HG03175 (cell line): ENCODE data around the gene CACHD1.
"Not testable (repeated sequence)": the region's sequence is repeated elsewhere in the genome, so short reads cannot be mapped to it uniquely, and the experiment has no call there.

Source experiments
- ATAC-seq: cut with Tn5 transposase; IDR thresholded peaks from one replicate; pipeline ENCODE4 v1.9.1; 2021; ENCODE audit warnings: mild to moderate bottlenecking, moderate library complexity; ENCODE audit not compliant: unreplicated experiment

Gene CACHD1

DNA sequence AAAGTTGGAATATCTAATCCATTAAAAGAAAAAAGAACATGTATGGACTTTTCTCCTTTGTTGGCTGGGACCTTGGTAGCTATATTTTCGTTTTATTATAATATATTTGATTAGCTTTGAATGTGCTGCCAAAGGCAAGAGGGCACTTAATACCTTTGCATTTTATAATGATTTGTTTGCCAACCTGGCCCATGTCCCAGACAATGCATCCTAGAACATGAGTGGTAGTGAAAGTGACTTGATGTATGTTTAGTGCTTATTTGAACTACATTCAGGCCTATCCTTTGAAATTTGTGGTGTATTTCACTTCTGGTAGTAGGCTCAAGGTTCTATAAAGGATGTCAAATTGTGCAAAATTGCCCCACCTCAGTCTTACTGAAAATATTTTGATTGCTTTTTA is 25.9 kb downstream of the CACHD1 start:
- no peak for ATAC-seq

DNA sequence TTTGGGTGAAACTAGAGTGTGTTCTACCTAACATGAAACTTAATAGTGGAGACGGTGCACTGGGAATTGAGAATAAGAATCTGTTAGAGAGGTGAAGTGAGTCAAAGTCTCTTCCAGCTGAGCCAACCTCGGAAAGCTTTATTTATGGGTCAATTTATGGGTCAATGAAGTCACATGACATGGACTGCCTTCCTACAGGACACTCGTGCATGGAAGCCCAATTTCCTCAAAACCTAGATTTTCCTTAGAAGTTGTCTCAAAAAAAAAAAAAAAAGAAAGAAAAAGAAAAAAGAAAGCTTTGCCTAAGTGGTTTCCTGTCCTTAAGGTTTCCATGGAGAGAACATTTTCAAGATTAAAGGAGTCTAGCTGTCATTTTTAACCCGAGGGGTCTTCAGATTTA is 26.7 kb downstream of the CACHD1 start:
- ATAC-seq: no peak

DNA sequence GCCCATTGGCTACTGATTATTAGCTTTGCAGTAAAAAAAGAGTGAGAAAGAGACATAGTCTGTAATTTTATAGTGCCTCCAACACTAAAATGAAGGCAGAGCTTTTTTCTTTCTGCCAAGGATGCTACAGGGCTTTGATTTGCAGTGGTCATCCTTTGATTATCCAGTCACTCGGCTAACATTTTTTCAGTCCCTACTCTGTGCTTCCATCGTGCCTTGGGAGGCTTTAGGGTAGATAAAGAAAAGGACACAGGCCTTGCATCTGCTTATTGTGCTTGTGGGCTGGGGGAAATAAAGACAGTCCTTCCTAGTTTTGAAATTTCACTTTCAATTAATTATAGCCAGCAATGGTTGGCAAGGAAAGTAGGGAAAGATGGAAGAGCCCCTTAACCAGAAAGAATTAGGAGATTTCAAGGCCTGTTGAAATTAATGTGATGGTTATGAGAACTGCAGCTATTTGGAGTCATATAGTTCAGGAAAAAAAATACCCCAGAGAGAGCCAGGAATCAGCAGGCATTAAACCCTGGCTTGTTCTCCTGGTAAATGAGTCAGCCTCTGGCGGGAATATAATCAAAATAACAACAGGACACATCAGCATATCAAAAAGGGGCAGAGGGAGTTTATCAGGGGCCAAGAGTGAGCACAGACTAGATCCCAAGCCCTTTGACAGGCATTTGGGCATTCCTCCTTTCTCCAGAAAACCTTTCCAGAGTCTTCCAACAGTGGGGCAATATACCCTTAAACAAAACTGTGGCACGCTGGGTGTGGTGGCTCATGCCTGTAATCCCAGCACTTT is 27.4 kb downstream of the CACHD1 start:
- no peak for ATAC-seq

- no peak for ATAC-seq
Observed at GRCh38 chr1:64498325-64498724, 28.4 kb downstream of the CACHD1 start.

DNA sequence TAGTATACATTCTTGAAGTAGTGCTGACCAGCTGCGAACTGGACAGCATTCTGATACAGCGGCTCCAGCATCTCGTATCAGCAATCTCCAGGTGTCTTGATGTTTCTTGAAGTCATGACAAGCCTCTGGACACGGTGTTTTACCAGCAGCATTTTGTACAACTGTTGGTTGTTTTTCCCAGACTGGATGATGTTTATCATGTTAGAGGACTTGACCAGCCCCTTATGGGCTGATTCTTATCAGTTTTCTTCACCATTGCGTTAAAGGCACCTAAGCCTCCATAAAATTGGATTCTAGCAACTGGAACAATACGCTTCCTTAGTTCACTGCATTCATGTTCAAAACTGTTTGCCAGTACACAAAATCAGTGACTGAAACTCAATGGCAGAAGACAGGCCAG is 29.1 kb downstream of the CACHD1 start:
- no peak for ATAC-seq

- no peak for ATAC-seq
Observed at GRCh38 chr1:64499966-64500365, 30.0 kb downstream of the CACHD1 start.

- ATAC-seq: no peak
Observed at GRCh38 chr1:64502083-64502482, 32.2 kb downstream of the CACHD1 start.

DNA sequence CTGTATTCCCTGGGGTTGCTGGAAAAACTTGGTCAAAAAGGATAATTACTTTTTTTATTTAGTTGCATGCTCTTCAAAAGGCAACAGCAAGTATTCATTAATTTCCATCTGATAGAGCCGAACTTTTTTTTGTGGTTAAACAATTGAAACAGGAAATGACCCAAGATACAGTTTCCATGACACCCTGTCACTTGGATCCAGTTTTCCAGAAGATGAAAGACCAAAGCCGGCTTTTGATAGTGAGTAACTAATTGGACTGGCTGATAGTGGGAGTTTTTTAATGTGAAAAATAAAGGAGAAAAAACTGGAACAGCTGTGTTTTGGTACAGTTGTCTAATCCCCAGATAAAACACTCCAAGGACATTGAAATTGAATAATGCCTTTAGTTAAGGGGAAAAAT is 33.0 kb downstream of the CACHD1 start:
- no peak for ATAC-seq

DNA sequence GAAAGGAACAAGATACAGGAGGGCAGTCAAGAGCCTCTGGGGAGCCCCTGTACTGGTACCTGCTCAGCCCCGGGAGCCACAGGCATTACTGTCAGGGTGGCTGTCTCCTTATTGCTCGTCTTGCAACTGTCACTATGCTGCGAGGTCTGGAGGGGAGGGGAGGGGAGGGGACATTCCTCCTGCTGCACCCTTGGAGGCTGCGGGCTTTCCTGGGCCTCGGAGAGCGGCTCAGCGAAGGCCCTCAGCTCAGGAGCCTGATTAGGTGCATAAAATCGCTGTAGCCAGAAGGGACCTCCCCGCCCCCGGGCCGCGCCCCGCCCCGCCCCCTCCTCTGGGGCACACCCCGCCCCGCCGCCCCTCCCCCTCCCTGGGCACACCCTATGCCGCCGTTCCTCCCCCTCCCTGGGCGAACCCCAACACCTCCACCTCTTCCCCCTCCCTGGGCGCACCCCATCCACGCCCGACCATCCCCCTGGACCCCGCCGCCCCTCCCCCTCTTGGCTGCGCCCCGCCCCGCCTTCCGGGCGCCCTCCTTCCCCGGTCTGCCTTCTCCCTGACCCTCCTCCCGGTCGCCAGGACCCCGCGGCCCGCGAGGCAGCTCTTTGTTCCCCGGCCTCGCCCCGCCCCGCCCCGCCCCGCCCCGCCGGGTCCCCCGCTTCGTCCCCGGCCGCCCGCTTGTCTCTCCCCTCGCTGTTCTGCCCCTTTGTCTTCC is 35.5 kb downstream of the CACHD1 start:
- no peak for ATAC-seq

DNA sequence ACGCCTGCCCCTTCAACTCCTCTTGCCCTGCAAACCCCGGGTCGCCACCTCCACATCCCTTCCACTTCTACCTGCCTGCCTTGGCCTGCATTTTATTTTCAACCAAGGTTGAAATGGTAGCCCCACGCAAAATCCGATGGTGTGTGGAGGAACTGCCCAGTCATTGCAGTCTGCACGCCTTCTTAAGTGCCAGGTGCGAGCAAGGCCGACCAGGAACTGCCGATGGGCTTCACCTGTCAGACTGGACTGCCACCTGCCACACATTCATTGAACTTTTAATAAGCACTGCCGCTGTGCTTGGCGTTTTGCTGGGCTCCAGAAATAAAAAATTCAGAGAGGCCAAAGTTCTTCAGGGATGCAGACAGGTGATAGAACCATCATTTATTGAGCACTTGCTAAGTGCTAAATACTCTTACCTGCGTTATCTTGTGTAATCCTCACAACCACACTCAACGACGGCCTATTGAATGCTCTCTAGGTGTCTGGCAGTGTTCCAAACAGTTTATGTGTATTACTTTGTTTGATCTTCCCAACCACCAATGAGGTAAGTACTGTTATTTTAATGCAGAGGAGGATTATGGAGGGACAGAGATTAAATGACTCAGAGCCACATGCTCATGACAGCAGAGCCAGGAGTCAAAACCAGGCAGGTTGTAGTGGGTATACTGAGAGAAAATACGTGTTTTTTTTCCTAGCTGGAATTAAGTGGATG is 36.2 kb downstream of the CACHD1 start:
- no peak for ATAC-seq

- ATAC-seq: no peak
Observed at GRCh38 chr1:64508629-64509028, 38.7 kb downstream of the CACHD1 start.

DNA sequence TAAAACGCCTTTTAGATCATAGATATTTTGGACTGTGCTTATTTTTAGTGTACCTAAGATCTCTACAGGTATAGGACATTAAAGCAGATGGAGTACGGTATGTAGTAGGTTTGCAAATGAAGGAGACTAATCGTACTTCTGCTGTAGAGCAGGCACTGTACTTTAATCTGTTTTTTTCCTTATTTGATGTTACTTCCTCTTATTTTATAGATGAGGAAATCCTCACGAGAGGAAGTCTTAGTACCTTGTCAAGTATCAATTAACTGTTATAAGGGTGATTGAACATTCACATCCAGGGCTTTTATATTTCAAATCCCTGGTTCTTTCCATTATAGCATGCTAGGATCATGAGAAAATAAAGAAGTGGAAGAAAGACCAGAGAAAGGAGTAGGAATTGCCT is 41.1 kb downstream of the CACHD1 start:
- no peak for ATAC-seq

- not testable (repeated sequence) for ATAC-seq
Observed at GRCh38 chr1:64512206-64512605, 42.3 kb downstream of the CACHD1 start.

DNA sequence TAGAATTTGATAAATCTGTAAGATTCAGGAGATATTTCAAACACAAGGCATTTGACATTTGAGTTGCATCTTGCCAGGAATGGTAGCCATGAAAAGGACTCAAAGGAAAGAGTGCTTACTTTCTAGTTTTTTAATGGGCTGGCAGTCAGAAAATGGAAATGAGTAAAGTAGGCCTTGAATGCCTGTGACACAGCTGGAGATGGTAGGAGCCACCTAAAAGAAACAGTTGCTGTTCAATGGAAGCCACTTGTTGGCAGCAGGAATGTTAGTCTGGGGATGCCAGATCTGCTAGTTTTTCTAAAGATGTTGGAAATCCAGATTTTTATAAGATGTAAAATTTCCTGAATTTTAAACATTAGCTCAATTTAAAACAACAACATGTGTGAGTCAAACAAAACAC is 43.6 kb downstream of the CACHD1 start:
- ATAC-seq: no peak

DNA sequence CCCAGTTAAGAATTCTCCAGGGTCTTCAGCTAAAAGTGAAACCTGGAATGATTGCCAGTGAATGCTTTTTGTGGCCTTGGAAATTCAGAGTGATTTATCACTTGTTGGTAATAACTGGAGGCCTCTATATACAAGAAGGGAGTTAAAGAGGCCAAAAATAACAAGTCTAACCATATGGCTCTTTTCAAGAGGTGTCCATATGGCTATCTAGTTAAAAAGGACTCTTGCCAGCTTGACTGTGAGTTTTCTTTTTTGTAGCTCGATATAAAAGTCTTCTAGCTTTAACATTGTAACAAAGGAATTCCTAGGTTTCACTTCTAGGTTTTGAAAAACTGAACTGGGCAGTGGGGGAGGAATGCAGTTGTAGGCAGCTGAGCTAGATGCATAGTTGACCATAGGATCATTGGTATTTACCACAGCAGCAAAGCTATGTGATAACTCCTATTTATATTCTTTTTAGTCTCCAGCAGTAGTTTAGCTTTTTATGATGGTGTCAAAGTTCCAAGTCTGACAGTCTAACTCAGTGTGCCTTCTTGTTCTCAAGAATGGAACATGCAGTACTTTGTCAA is 44.4 kb downstream of the CACHD1 start:
- ATAC-seq: no peak

GRCh38 chr1:64515427-64515826 is 45.5 kb downstream of the CACHD1 start:
- no peak for ATAC-seq

DNA sequence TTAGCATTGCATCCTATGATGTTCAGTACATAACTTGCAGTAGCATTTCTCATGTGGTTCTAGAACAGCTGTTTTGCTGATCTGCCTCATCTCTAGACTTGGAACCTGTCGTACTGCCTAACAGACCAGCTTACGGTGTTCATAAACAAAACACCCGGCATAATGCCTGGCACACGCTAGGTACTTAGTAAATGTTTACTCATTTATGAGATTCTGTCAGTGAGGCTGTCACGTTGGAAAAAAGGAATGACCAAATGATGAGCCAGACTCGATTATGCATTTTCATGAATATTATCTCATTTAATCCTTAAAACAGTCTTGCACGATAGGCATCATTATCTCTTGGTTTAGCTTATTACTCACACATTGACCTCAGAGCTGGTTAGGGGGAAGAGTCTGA is 46.4 kb downstream of the CACHD1 start:
- no peak for ATAC-seq

- ATAC-seq: no peak
Observed at GRCh38 chr1:64516803-64517568, 47.1 kb downstream of the CACHD1 start.

DNA sequence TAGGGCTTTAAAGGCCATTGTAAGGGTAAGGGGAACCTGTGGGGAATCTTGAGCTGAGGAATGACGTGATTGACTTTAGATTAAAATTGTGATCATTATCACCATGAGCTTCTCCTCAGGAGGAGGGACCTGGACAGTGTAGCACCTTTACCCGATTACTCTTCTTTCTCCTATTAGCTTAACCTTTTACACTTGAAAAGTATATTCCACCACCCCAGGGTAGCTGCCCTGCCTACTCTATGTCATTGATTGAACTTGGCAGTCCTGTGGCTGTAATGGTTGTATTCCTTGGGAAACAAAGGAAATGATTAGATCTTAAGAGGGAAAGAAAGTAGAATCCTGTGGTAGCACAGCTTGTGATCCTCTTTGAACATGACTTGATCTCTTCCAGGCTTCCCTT is 47.7 kb downstream of the CACHD1 start:
- no peak for ATAC-seq

- no peak for ATAC-seq
Observed at GRCh38 chr1:64518692-64519481, 49.0 kb downstream of the CACHD1 start.
